GM20000 (cell line): ENCODE results near the gene ZKSCAN4.

Source experiments
- DNase-seq: peaks from one replicate; pipeline ENCODE4 v3.0.0; 2012; ENCODE audit warnings: low spot score
- CTCF ChIP-seq: IDR thresholded peaks from 2 replicates; pipeline ENCODE4 v1.5.1; 2012; ENCODE audit warnings: mild to moderate bottlenecking, control low read depth; ENCODE audit errors: extremely low read depth, missing control alignments

Gene ZKSCAN4

GRCh38 chr6:28206928-28207509 lies 45.0 kb downstream of the ZKSCAN4 start:
- DNase-seq, result no peak
- TF ChIP-seq CTCF, result no peak

- no peak for DNase-seq
- no peak for TF ChIP-seq CTCF
Measured at GRCh38 chr6:28206527-28206926, 45.5 kb downstream of the ZKSCAN4 start.

GRCh38 chr6:28205879-28206278 lies 46.2 kb downstream of the ZKSCAN4 start:
- no peak for DNase-seq
- no peak for TF ChIP-seq CTCF

- no peak for TF ChIP-seq CTCF
- no peak for DNase-seq
Measured at GRCh38 chr6:28203201-28203600, 48.9 kb downstream of the ZKSCAN4 start.

- TF ChIP-seq CTCF, result no peak
- DNase-seq, result no peak
Measured at GRCh38 chr6:28200020-28200419, 52.0 kb downstream of the ZKSCAN4 start.
